SK-N-SH treated with all-trans-retinoic acid at 6 μM for 48 hours (cell line): Measurements from ENCODE around the gene ETFB.

Source experiments
- ATAC-seq: fragments of 200-7000 bp; cut with Tn5 transposase; 3 replicates; pipeline ENCODE4 v1.9.1; 2020; ENCODE audit warnings: mild to moderate bottlenecking, moderate library complexity
- ARNTL ChIP-seq: fragments of 450-650 bp; formaldehyde crosslinking; IDR thresholded peaks from 2 replicates; pipeline ENCODE4 v1.5.0; 2020; ENCODE audit warnings: low read depth, mild to moderate bottlenecking, moderate library complexity, borderline replicate concordance
- CSDC2 ChIP-seq: fragments of 250-450 bp; sonication (Bioruptor Pico); IDR thresholded peaks from 2 replicates; pipeline ENCODE4 v1.5.0; 2020; ENCODE audit warnings: mild to moderate bottlenecking, moderate library complexity
- CSRNP3 ChIP-seq: fragments of 250-450 bp; sonication (Bioruptor Pico); IDR thresholded peaks from 2 replicates; pipeline ENCODE4 v1.5.1; 2021; ENCODE audit warnings: mild to moderate bottlenecking, moderate library complexity
- ESRRG ChIP-seq: fragments of 250-450 bp; sonication (Bioruptor Pico); IDR thresholded peaks from 2 replicates; pipeline ENCODE4 v1.6.1; 2021; ENCODE audit warnings: mild to moderate bottlenecking
- GLIS3 ChIP-seq: fragments of 250-450 bp; sonication (Bioruptor Pico); IDR thresholded peaks from 2 replicates; pipeline ENCODE4 v1.5.0; 2020; ENCODE audit warnings: mild to moderate bottlenecking, moderate library complexity
- ISL1 ChIP-seq: fragments of 250-450 bp; sonication (Bioruptor Pico); IDR thresholded peaks from 2 replicates; pipeline ENCODE4 v2.1.2; 2022; ENCODE audit warnings: mild to moderate bottlenecking, moderate library complexity
- OSR1 ChIP-seq: fragments of 250-450 bp; sonication (Bioruptor Pico); IDR thresholded peaks from 2 replicates; pipeline ENCODE4 v1.8.0; 2022; ENCODE audit warnings: moderate library complexity, mild to moderate bottlenecking, inconsistent platforms
- PATZ1 ChIP-seq: fragments of 250-450 bp; sonication (Bioruptor Pico); IDR thresholded peaks from 2 replicates; pipeline ENCODE4 v1.8.0; 2020; ENCODE audit warnings: mild to moderate bottlenecking, moderate library complexity, borderline replicate concordance
- PPARA ChIP-seq: fragments of 250-450 bp; sonication (Bioruptor Pico); IDR thresholded peaks from 2 replicates; pipeline ENCODE4 v1.5.0; 2020; ENCODE audit warnings: mild to moderate bottlenecking, borderline replicate concordance
- RARB ChIP-seq: fragments of 250-450 bp; sonication (Bioruptor Pico); IDR thresholded peaks from 2 replicates; pipeline ENCODE4 v1.8.0; 2021; ENCODE audit warnings: mild to moderate bottlenecking, moderate library complexity
- SNAI2 ChIP-seq: fragments of 250-450 bp; sonication (Bioruptor Pico); IDR thresholded peaks from 2 replicates; pipeline ENCODE4 v1.5.0; 2020; ENCODE audit warnings: mild to moderate bottlenecking, moderate library complexity
- TOX ChIP-seq: fragments of 250-450 bp; sonication (Bioruptor Pico); IDR thresholded peaks from 2 replicates; pipeline ENCODE4 v1.8.0; 2021; ENCODE audit warnings: mild to moderate bottlenecking, moderate library complexity, borderline replicate concordance
- TSHZ2 ChIP-seq: fragments of 250-450 bp; sonication (Bioruptor Pico); IDR thresholded peaks from 2 replicates; pipeline ENCODE4 v1.5.0; 2020; ENCODE audit warnings: mild to moderate bottlenecking, moderate library complexity
- ZFP3 ChIP-seq: fragments of 250-450 bp; sonication (Bioruptor Pico); IDR thresholded peaks from 2 replicates; pipeline ENCODE4 v1.5.0; 2020; ENCODE audit warnings: mild to moderate bottlenecking, moderate library complexity
- ZFP30 ChIP-seq: fragments of 450-650 bp; formaldehyde crosslinking; IDR thresholded peaks from 2 replicates; pipeline ENCODE4 v1.5.0; 2022; ENCODE audit warnings: mild to moderate bottlenecking, moderate library complexity
- ZNF565 ChIP-seq: fragments of 450-650 bp; formaldehyde crosslinking; conservative IDR thresholded peaks from 2 replicates; pipeline ENCODE4 v1.5.0; 2020; ENCODE audit warnings: low read depth, mild to moderate bottlenecking, moderate library complexity
- ZNF70 ChIP-seq: fragments of 450-650 bp; formaldehyde crosslinking; IDR thresholded peaks from 2 replicates; pipeline ENCODE4 v1.5.0; 2020; ENCODE audit warnings: mild to moderate bottlenecking, moderate library complexity
- ZNF8 ChIP-seq: fragments of 450-650 bp; formaldehyde crosslinking; IDR thresholded peaks from 2 replicates; pipeline ENCODE4 v1.5.0; 2020; ENCODE audit warnings: mild to moderate bottlenecking, moderate library complexity
- TF ChIP-seq, protein P1 (sequence below): fragments of 250-450 bp; sonication (Bioruptor Pico); IDR thresholded peaks from 2 replicates; pipeline ENCODE4 v1.5.1; 2020; ENCODE audit warnings: low read depth, mild to moderate bottlenecking, moderate library complexity
- TF ChIP-seq, protein P2 (sequence below): fragments of 250-450 bp; sonication (Bioruptor Pico); IDR thresholded peaks from 2 replicates; pipeline ENCODE4 v1.8.0; 2021; ENCODE audit warnings: low read depth, mild to moderate bottlenecking, moderate library complexity, borderline replicate concordance

Gene ETFB

DNA sequence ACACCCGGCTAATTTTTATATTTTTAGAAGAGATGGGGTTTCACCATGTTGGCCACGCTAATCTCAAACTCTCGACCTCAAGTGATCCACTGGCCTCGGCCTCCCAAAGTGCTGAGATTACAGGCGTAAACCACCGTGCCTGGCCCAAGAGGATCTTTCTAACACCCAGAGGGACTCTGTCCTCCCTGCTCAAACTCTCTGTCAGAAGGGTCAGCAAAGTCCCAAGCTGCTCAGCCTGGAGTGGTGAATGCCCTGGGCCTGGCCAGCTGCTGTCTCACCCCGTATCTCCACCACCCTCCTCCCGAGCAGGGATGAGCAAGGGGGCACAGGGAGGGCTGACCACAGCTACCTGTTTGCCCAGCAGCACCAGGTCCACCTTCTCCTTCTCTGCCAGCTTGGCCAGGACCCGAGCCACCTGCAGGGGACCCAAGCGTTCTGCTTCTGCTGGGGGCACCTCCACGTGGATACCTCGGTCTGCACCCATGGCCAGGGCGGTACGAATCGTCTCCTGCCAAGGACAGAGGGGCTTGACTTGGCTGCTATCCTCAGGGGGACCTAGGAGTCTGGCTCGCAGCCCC is 13.3 kb downstream of the ETFB start:
- ATAC-seq: no peak
- TF ChIP-seq SNAI2 (CRISPR knock-in tag) (no peak), ZFP3 (no peak)

DNA sequence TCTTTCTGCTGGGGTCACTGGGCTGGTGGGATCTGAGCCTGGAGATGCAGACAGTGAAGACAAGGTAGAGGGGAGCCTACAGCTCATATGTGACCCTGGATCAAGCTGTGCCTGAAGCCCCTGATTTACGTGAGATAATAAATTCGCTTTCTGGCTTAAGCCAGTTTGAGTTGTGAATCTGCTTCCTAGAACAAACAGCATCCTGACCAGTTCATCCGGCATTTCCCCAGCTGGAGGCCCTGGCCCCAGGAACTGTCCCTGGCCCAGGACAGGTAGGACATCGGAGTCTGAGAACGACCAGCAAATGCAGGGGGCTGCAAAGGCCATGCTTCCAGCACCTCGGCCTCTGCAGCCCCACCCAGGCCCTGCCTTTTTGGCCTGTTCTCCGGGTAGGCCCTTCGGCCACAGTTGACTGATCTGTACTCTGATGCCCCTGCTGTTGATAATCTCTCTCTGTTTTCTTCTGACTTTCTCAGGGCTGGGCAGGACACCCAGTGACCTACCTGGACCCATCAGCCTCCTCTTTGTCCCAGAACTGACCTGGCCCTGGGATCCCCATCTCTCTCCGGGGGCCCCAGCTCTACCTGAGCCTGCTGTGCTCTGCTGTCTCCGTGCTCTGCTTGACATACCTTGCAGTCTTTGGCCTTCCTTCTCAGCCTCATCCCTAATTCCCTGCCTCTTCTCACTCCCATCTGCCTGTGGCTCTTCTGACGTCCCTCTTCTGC is 14.8 kb downstream of the ETFB start:
- ATAC-seq: no peak
- TF ChIP-seq ISL1: no peak
- no peak for TF ChIP-seq ZNF70
- TF ChIP-seq GLIS3 (CRISPR knock-in tag): no peak
- TF ChIP-seq ESRRG (CRISPR knock-in tag): no peak
- TF ChIP-seq CSDC2 (CRISPR knock-in tag): no peak
- no peak for TF ChIP-seq ZFP30 (CRISPR knock-in tag)
- no peak for TF ChIP-seq PATZ1 (CRISPR knock-in tag)
- TF ChIP-seq, all 23 proteins: peak for 0

- ATAC-seq: no peak
- no peak for TF ChIP-seq GLIS3 (CRISPR knock-in tag)
- TF ChIP-seq ZNF8 (CRISPR knock-in tag): no peak
- no peak for TF ChIP-seq ZNF70
- TF ChIP-seq TSHZ2 (CRISPR knock-in tag): no peak
- no peak for TF ChIP-seq ZFP30 (CRISPR knock-in tag)
- TF ChIP-seq ARNTL (CRISPR knock-in tag): no peak
- no peak for TF ChIP-seq OSR1
- TF ChIP-seq CSDC2 (CRISPR knock-in tag): no peak
These were observed 18.8 kb downstream of the ETFB start for GRCh38 chr19:51347209-51347928.

DNA sequence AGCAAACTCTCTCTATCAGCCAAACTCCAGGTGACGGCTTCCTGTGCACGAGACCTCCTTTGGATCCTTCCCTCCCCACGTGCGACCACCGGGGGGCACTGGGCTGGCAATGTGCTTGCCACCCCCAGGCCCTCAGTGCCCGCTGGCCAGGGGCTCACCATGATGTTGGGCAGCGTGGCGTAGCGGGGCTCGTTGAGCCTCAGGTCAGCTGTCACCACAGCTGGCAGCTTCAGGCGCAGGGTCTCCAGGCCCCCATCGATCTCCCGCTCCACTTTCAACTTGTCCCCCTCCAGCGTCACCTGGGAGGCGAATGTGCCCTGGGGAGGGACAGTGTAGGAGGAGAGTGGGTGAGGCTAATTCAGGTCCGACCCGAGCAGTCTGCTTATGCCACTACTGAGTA is 19.4 kb downstream of the ETFB start:
- no peak for ATAC-seq
- TF ChIP-seq ZFP30 (CRISPR knock-in tag): no peak
- TF ChIP-seq RARB (CRISPR knock-in tag): no peak
- TF ChIP-seq ZNF8 (CRISPR knock-in tag): no peak
- TF ChIP-seq, protein P1, sequence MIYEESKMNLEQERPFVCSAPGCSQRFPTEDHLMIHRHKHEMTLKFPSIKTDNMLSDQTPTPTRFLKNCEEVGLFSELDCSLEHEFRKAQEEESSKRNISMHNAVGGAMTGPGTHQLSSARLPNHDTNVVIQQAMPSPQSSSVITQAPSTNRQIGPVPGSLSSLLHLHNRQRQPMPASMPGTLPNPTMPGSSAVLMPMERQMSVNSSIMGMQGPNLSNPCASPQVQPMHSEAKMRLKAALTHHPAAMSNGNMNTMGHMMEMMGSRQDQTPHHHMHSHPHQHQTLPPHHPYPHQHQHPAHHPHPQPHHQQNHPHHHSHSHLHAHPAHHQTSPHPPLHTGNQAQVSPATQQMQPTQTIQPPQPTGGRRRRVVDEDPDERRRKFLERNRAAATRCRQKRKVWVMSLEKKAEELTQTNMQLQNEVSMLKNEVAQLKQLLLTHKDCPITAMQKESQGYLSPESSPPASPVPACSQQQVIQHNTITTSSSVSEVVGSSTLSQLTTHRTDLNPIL (CRISPR knock-in tag): no peak
- no peak for TF ChIP-seq PPARA (CRISPR knock-in tag)
- TF ChIP-seq GLIS3 (CRISPR knock-in tag): no peak
- TF ChIP-seq CSDC2 (CRISPR knock-in tag): no peak
- no peak for TF ChIP-seq TSHZ2 (CRISPR knock-in tag)
- TF ChIP-seq SNAI2 (CRISPR knock-in tag): no peak
- no peak for TF ChIP-seq ZNF70
- no peak for TF ChIP-seq TOX (CRISPR knock-in tag)
- no peak for TF ChIP-seq ARNTL (CRISPR knock-in tag)
- TF ChIP-seq ISL1: no peak
- TF ChIP-seq OSR1: no peak
- TF ChIP-seq ZNF565 (CRISPR knock-in tag): no peak
- TF ChIP-seq, protein P2, sequence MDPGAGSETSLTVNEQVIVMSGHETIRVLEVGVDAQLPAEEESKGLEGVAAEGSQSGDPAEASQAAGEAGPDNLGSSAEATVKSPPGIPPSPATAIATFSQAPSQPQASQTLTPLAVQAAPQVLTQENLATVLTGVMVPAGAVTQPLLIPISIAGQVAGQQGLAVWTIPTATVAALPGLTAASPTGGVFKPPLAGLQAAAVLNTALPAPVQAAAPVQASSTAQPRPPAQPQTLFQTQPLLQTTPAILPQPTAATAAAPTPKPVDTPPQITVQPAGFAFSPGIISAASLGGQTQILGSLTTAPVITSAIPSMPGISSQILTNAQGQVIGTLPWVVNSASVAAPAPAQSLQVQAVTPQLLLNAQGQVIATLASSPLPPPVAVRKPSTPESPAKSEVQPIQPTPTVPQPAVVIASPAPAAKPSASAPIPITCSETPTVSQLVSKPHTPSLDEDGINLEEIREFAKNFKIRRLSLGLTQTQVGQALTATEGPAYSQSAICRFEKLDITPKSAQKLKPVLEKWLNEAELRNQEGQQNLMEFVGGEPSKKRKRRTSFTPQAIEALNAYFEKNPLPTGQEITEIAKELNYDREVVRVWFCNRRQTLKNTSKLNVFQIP (CRISPR knock-in tag): no peak
- TF ChIP-seq CSRNP3 (CRISPR knock-in tag): no peak
